Measurements from ENCODE around the gene PRMT9.

The PRMT9 gene

GRCh38 chr4:147709999-147710398 lies 26.0 kb upstream of the PRMT9 start:
- Histone ChIP-seq H3K4me1 (ENCODE audit: control insufficient read depth, insufficient read depth, low read length) (no peaks in the 10 kb centered on the region), H3K4me3 (ENCODE audit: low read depth, low read length) (no peak overlapping the region), H3K27ac (ENCODE audit: extremely low read depth, low read depth, low read length) (no peak overlapping the region), H3K9me3 (ENCODE audit: control insufficient read depth, insufficient read depth, low read depth, low read length) (no peaks in the 10 kb centered on the region), H3K36me3 (ENCODE audit: control insufficient read depth in 2 of 2, insufficient read depth in 1 of 2, low read length in 2 of 2) (no peaks in the 10 kb centered on the region)
- TF ChIP-seq, protein P1, sequence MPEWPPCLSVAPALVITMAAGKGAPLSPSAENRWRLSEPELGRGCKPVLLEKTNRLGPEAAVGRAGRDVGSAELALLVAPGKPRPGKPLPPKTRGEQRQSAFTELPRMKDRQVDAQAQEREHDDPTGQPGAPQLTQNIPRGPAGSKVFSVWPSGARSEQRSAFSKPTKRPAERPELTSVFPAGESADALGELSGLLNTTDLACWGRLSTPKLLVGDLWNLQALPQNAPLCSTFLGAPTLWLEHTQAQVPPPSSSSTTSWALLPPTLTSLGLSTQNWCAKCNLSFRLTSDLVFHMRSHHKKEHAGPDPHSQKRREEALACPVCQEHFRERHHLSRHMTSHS (tag by site-specific recombination; IDR thresholded peaks at IDR 0.05), result no peak
- TF ChIP-seq ZXDB (tag by site-specific recombination; IDR thresholded peaks at IDR 0.05) (no peak), ZBTB8A (tag by site-specific recombination; IDR thresholded peaks at IDR 0.05) (no peak), ZNF184 (tag by site-specific recombination; IDR thresholded peaks at IDR 0.05) (no peak), ZNF707 (tag by site-specific recombination; IDR thresholded peaks at IDR 0.05) (no peak), ZNF10 (tag by site-specific recombination; IDR thresholded peaks at IDR 0.05) (no peak), KLF16 (tag by site-specific recombination; IDR thresholded peaks at IDR 0.05) (no peak), ZNF23 (tag by site-specific recombination; IDR thresholded peaks at IDR 0.05; ENCODE audit: borderline replicate concordance) (no peak), SP7 (tag by site-specific recombination; IDR thresholded peaks at IDR 0.05) (no peak), ZNF133 (tag by site-specific recombination; IDR thresholded peaks at IDR 0.05) (no peak), ZNF335 (tag by site-specific recombination; conservative IDR thresholded peaks at IDR 0.05) (no peak), ZNF132 (tag by site-specific recombination; IDR thresholded peaks at IDR 0.05; ENCODE audit: borderline replicate concordance) (no peak), ZNF175 (tag by site-specific recombination; IDR thresholded peaks at IDR 0.05) (no peak), ZNF274 (IDR thresholded peaks at IDR 0.05; ENCODE audit: low read length) (no peak), ZNF274 (tag by site-specific recombination; IDR thresholded peaks at IDR 0.05; ENCODE audit: borderline replicate concordance) (no peak)
- TF ChIP-seq, protein P2, sequence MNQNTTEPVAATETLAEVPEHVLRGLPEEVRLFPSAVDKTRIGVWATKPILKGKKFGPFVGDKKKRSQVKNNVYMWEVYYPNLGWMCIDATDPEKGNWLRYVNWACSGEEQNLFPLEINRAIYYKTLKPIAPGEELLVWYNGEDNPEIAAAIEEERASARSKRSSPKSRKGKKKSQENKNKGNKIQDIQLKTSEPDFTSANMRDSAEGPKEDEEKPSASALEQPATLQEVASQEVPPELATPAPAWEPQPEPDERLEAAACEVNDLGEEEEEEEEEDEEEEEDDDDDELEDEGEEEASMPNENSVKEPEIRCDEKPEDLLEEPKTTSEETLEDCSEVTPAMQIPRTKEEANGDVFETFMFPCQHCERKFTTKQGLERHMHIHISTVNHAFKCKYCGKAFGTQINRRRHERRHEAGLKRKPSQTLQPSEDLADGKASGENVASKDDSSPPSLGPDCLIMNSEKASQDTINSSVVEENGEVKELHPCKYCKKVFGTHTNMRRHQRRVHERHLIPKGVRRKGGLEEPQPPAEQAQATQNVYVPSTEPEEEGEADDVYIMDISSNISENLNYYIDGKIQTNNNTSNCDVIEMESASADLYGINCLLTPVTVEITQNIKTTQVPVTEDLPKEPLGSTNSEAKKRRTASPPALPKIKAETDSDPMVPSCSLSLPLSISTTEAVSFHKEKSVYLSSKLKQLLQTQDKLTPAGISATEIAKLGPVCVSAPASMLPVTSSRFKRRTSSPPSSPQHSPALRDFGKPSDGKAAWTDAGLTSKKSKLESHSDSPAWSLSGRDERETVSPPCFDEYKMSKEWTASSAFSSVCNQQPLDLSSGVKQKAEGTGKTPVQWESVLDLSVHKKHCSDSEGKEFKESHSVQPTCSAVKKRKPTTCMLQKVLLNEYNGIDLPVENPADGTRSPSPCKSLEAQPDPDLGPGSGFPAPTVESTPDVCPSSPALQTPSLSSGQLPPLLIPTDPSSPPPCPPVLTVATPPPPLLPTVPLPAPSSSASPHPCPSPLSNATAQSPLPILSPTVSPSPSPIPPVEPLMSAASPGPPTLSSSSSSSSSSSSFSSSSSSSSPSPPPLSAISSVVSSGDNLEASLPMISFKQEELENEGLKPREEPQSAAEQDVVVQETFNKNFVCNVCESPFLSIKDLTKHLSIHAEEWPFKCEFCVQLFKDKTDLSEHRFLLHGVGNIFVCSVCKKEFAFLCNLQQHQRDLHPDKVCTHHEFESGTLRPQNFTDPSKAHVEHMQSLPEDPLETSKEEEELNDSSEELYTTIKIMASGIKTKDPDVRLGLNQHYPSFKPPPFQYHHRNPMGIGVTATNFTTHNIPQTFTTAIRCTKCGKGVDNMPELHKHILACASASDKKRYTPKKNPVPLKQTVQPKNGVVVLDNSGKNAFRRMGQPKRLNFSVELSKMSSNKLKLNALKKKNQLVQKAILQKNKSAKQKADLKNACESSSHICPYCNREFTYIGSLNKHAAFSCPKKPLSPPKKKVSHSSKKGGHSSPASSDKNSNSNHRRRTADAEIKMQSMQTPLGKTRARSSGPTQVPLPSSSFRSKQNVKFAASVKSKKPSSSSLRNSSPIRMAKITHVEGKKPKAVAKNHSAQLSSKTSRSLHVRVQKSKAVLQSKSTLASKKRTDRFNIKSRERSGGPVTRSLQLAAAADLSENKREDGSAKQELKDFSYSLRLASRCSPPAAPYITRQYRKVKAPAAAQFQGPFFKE (tag by site-specific recombination; IDR thresholded peaks at IDR 0.05; ENCODE audit: borderline replicate concordance), result no peak
- TF ChIP-seq, protein P3, sequence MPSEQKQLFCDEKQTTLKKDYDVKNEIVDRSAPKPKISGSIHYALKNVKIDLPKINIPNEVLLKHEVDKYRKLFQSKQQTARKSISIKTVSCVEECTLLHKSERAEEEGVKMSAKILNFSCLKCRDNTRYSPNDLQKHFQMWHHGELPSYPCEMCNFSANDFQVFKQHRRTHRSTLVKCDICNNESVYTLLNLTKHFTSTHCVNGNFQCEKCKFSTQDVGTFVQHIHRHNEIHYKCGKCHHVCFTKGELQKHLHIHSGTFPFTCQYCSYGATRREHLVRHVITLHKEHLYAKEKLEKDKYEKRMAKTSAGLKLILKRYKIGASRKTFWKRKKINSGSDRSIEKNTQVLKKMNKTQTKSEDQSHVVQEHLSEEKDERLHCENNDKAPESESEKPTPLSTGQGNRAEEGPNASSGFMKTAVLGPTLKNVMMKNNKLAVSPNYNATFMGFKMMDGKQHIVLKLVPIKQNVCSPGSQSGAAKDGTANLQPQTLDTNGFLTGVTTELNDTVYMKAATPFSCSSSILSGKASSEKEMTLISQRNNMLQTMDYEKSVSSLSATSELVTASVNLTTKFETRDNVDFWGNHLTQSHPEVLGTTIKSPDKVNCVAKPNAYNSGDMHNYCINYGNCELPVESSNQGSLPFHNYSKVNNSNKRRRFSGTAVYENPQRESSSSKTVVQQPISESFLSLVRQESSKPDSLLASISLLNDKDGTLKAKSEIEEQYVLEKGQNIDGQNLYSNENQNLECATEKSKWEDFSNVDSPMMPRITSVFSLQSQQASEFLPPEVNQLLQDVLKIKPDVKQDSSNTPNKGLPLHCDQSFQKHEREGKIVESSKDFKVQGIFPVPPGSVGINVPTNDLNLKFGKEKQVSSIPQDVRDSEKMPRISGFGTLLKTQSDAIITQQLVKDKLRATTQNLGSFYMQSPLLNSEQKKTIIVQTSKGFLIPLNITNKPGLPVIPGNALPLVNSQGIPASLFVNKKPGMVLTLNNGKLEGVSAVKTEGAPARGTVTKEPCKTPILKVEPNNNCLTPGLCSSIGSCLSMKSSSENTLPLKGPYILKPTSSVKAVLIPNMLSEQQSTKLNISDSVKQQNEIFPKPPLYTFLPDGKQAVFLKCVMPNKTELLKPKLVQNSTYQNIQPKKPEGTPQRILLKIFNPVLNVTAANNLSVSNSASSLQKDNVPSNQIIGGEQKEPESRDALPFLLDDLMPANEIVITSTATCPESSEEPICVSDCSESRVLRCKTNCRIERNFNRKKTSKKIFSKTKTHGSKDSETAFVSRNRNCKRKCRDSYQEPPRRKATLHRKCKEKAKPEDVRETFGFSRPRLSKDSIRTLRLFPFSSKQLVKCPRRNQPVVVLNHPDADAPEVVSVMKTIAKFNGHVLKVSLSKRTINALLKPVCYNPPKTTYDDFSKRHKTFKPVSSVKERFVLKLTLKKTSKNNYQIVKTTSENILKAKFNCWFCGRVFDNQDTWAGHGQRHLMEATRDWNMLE (tag by site-specific recombination; conservative IDR thresholded peaks at IDR 0.05; ENCODE audit: low read depth), result no peak
- TF ChIP-seq, protein P4, sequence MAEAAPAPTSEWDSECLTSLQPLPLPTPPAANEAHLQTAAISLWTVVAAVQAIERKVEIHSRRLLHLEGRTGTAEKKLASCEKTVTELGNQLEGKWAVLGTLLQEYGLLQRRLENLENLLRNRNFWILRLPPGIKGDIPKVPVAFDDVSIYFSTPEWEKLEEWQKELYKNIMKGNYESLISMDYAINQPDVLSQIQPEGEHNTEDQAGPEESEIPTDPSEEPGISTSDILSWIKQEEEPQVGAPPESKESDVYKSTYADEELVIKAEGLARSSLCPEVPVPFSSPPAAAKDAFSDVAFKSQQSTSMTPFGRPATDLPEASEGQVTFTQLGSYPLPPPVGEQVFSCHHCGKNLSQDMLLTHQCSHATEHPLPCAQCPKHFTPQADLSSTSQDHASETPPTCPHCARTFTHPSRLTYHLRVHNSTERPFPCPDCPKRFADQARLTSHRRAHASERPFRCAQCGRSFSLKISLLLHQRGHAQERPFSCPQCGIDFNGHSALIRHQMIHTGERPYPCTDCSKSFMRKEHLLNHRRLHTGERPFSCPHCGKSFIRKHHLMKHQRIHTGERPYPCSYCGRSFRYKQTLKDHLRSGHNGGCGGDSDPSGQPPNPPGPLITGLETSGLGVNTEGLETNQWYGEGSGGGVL (tag by site-specific recombination; IDR thresholded peaks at IDR 0.05), result no peak
- TF ChIP-seq, protein P5, sequence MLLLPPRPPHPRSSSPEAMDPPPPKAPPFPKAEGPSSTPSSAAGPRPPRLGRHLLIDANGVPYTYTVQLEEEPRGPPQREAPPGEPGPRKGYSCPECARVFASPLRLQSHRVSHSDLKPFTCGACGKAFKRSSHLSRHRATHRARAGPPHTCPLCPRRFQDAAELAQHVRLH (tag by site-specific recombination; IDR thresholded peaks at IDR 0.05), result no peak
- ChIA-PET CTCF (interaction anchor here (0.6 to 5.7 kb wide), 6 partner anchors 8 to 156 kb away, joined by 3 to 45 read pairs (median 8); no protein-coding TSS in a partner anchor), POLR2A (no interaction called here)
